Upper lobe of left lung (tissue), 4 donors: ENCODE measurements around the gene KCNIP4.

Source experiments
- CTCF ChIP-seq, 6 experiments: fragments of 450-650 bp in 4 of 6; fragments of 200-600 bp in 2 of 6; sonication (generic) in 2 of 6; IDR thresholded peaks; one replicate each; pipeline ENCODE4 v1.5.1; 2016 to 2019; ENCODE audit warnings: antibody characterized with exemption in 6 of 6
- EP300 ChIP-seq, 4 donors: sonication (generic); formaldehyde crosslinking; IDR thresholded peaks; one replicate each; pipeline ENCODE4 v1.5.1; 2017; ENCODE audit warnings: antibody characterized with exemption in 4 of 4, control low read depth in 2 of 4
- POLR2A ChIP-seq, 4 donors: fragments of 450-650 bp; IDR thresholded peaks; one replicate each; pipeline ENCODE4 v1.5.1; 2016 to 2017; ENCODE audit warnings: antibody characterized with exemption in 4 of 4, mild to moderate bottlenecking in 2 of 4
- POLR2AphosphoS5 ChIP-seq, 2 donors: sonication (generic); formaldehyde crosslinking; IDR thresholded peaks; one replicate each; pipeline ENCODE4 v1.5.1; 2017; ENCODE audit warnings: antibody characterized with exemption in 2 of 2

GRCh38 chr4:21890231-21890630 lies 58.3 kb downstream of the KCNIP4 start:
- TF ChIP-seq POLR2AphosphoS5 (IDR thresholded peaks at IDR 0.05) (no peak), POLR2A (IDR thresholded peaks at IDR 0.05) (no peak), CTCF (IDR thresholded peaks at IDR 0.05) (no peak), EP300 (IDR thresholded peaks at IDR 0.05) (no peak)
